Activated T-cell treated with anti-CD3 and anti-CD28 coated beads, Interleukin-2, amount 50 U/mL, for 1 hour (primary cell): ENCODE data around the gene EBPL.
"Not testable (repeated sequence)": the region's sequence is repeated elsewhere in the genome, so short reads cannot be mapped to it uniquely, and the experiment has no call there.

ENCODE experiments used
- DNase-seq: peaks from one replicate; pipeline ENCODE4 v3.0.0-alpha.2; 2020

EBPL gene

GRCh38 chr13:49632156-49632555, 59.1 kb downstream of the EBPL start:
- DNase-seq, result no peak

GRCh38 chr13:49630580-49630979, 60.7 kb downstream of the EBPL start:
- no peak for DNase-seq

GRCh38 chr13:49629947-49630346, 61.3 kb downstream of the EBPL start:
- DNase-seq, result no peak

GRCh38 chr13:49629196-49629938, 61.9 kb downstream of the EBPL start:
- no peak for DNase-seq

GRCh38 chr13:49627831-49628652, 63.2 kb downstream of the EBPL start, which contains the start of gene ARL11:
TSS of gene ARL11 (plus strand) at chr13:49628507. CDS start at chr13:49630448, 1,941 bp downstream.
- peak; percentile 61 for DNase-seq

GRCh38 chr13:49625392-49626079, 65.8 kb downstream of the EBPL start:
- no peak for DNase-seq

- no peak for DNase-seq
Measured at GRCh38 chr13:49624229-49624628, 67.1 kb downstream of the EBPL start.

GRCh38 chr13:49622174-49622946, 68.9 kb downstream of the EBPL start:
- DNase-seq, result no peak

- DNase-seq, result no peak
Measured at GRCh38 chr13:49620170-49620621, 71.1 kb downstream of the EBPL start.

GRCh38 chr13:49616676-49617065, 74.6 kb downstream of the EBPL start:
- no peak for DNase-seq

- DNase-seq, result no peak
Measured at GRCh38 chr13:49615836-49616675, 75.2 kb downstream of the EBPL start.

- not testable (repeated sequence) for DNase-seq
Measured at GRCh38 chr13:49612042-49612441, 79.2 kb downstream of the EBPL start.
